ENCODE measurements around the gene MAP3K9. TPM values are rescaled to one million over a fixed set of nuclear protein-coding genes. Genes with fewer than 3 reads are reported as not detected.

MAP3K9 gene
- total and polyA plus RNA-seq, 2 donors (not counting 3 experiments of a cell fraction or from before 2014, with no cell fraction given): 0.06 to 0.11 TPM

GRCh38 chr14:70735043-70735442, 74.3 kb downstream of the MAP3K9 start:
- Histone ChIP-seq H3K27me3 (ENCODE audit: control insufficient read depth in 2 of 2, insufficient read depth in 2 of 2, low read length in 2 of 2) (no peaks in the 10 kb centered on the region), H3K36me3 (ENCODE audit: control insufficient read depth in 2 of 2, extremely low read depth in 1 of 2, insufficient read depth in 2 of 2, low read length in 2 of 2) (no peaks in the 10 kb centered on the region), H4K20me1 (replicated peaks; ENCODE audit: control insufficient read depth, extremely low read depth, insufficient read depth, low read length) (no peaks in the 10 kb centered on the region), H3K4me2 (ENCODE audit: insufficient read depth, low read length) (no peak overlapping the region), H2AFZ (ENCODE audit: low read depth, low read length) (no peak overlapping the region), H3K4me1 (ENCODE audit: control insufficient read depth, extremely low read depth, insufficient read depth, low read length) (no peaks in the 10 kb centered on the region), H3K27ac (ENCODE audit: insufficient read depth, low read depth, low read length) (no peak overlapping the region), H3K4me3 (replicated peaks in 1 of 3; ENCODE audit: insufficient read depth in 1 of 3, low read depth in 1 of 3, low read length in 3 of 3) (no peak overlapping the region), H3K9me3 (replicated peaks; ENCODE audit: control insufficient read depth, insufficient read depth, low read length) (no peaks in the 10 kb centered on the region), H3K9ac (replicated peaks; ENCODE audit: extremely low read depth, insufficient read depth, low read length) (no peak overlapping the region), H3K9me1 (replicated peaks; ENCODE audit: control insufficient read depth, extremely low read depth, insufficient read depth, low read length) (no peaks in the 10 kb centered on the region), H3K79me2 (ENCODE audit: control insufficient read depth, insufficient read depth, low read length) (no peaks in the 10 kb centered on the region)
- no peak for DNase-seq (ENCODE audit: low read depth, low spot score)
- CTCF ChIA-PET: no interaction called here
- FAIRE-seq: no peak
- intact Hi-C loops (cut with micrococcal nuclease) (no loop called here), dilution Hi-C loops (cut with MboI; ENCODE audit: extremely low pct_ligation_motif_present, low sequenced_read_pairs) (no loop called here)
- POLR2A ChIA-PET: no interaction called here
- BruUV-seq (replicated peaks): no TSS peak
- TF ChIP-seq, protein P1, sequence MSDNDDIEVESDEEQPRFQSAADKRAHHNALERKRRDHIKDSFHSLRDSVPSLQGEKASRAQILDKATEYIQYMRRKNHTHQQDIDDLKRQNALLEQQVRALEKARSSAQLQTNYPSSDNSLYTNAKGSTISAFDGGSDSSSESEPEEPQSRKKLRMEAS (IDR thresholded peaks at IDR 0.05; ENCODE audit: insufficient read depth, insufficient read length): no peak

DNA sequence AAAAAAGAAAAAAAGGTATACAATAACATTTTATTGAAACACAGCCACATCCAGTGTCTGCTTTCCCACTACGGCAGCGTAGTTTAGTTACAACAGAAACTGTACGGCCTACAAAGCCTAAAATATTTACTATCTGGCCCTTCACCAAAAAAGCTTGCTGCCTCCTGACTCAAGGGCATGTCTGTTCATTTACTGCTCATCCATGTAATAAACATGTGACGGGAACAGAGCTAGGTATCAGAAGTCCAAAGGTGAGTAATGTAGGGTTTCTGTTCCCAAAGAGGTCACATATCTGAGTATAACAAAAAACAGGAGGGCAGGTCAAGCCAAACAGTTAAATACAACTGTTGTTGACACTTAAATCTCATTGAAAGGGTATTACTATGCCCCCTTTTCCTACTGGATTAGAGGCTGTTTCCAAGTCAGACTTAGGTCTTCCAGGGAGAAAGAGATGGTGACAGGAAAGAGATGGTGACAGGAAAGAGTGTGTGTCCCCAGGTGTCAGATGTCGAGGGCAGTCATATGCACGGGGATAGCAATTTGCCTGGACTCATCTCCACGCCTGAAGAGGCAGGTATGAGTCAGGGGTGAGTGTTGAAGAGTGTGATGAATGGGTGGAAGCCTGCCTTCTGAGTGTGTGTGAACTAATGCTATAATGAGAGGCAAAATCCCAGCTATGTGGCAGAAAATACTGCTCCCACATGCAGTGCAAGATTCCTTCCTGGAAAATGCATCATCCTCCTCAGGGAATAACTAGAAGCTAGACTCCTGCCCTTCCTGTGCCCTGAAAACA, 77.7 kb downstream of the MAP3K9 start:
- H3K79me2 ChIP-seq (ENCODE audit: control insufficient read depth, insufficient read depth, low read length): no peaks in the 10 kb centered on the region
- no TSS peak for BruUV-seq (replicated peaks)
- ChIA-PET CTCF (no interaction called here), POLR2A (no interaction called here)
- H3K9me1 ChIP-seq (replicated peaks; ENCODE audit: control insufficient read depth, extremely low read depth, insufficient read depth, low read length): no peaks in the 10 kb centered on the region
- dilution Hi-C loops (cut with MboI; ENCODE audit: extremely low pct_ligation_motif_present, low sequenced_read_pairs): no loop called here
- no peak overlapping the region for H3K9ac ChIP-seq (replicated peaks; ENCODE audit: extremely low read depth, insufficient read depth, low read length)
- no peaks in the 10 kb centered on the region for H3K4me1 ChIP-seq (ENCODE audit: control insufficient read depth, extremely low read depth, insufficient read depth, low read length)
- H3K4me3 ChIP-seq (replicated peaks in 1 of 3; ENCODE audit: insufficient read depth in 1 of 3, low read depth in 1 of 3, low read length in 3 of 3): no peak overlapping the region
- no peaks in the 10 kb centered on the region for H3K36me3 ChIP-seq (ENCODE audit: control insufficient read depth in 2 of 2, extremely low read depth in 1 of 2, insufficient read depth in 2 of 2, low read length in 2 of 2)
- no peaks in the 10 kb centered on the region for H4K20me1 ChIP-seq (replicated peaks; ENCODE audit: control insufficient read depth, extremely low read depth, insufficient read depth, low read length)
- DNase-seq (ENCODE audit: low read depth, low spot score) (no peak), FAIRE-seq (no peak)
- H2AFZ ChIP-seq (ENCODE audit: low read depth, low read length): no peak overlapping the region
- H3K27ac ChIP-seq (ENCODE audit: insufficient read depth, low read depth, low read length): no peak overlapping the region
- intact Hi-C loops (cut with micrococcal nuclease): no loop called here
- no peaks in the 10 kb centered on the region for H3K27me3 ChIP-seq (ENCODE audit: control insufficient read depth in 2 of 2, insufficient read depth in 2 of 2, low read length in 2 of 2)
- no peak overlapping the region for H3K4me2 ChIP-seq (ENCODE audit: insufficient read depth, low read length)
- no peaks in the 10 kb centered on the region for H3K9me3 ChIP-seq (replicated peaks; ENCODE audit: control insufficient read depth, insufficient read depth, low read length)
- no peak for TF ChIP-seq FOS (IDR thresholded peaks at IDR 0.05; ENCODE audit: borderline replicate concordance, insufficient read depth, low read length)
- TF ChIP-seq GATA2 (IDR thresholded peaks at IDR 0.05; ENCODE audit: insufficient read depth, insufficient read length, low read depth, low read length): no peak
- TF ChIP-seq, protein P1 (IDR thresholded peaks at IDR 0.05; ENCODE audit: insufficient read depth, insufficient read length): no peak
- TF ChIP-seq POLR2A (IDR thresholded peaks at IDR 0.05; ENCODE audit: low read depth, low read length): no peak
- TF ChIP-seq, protein P2, sequence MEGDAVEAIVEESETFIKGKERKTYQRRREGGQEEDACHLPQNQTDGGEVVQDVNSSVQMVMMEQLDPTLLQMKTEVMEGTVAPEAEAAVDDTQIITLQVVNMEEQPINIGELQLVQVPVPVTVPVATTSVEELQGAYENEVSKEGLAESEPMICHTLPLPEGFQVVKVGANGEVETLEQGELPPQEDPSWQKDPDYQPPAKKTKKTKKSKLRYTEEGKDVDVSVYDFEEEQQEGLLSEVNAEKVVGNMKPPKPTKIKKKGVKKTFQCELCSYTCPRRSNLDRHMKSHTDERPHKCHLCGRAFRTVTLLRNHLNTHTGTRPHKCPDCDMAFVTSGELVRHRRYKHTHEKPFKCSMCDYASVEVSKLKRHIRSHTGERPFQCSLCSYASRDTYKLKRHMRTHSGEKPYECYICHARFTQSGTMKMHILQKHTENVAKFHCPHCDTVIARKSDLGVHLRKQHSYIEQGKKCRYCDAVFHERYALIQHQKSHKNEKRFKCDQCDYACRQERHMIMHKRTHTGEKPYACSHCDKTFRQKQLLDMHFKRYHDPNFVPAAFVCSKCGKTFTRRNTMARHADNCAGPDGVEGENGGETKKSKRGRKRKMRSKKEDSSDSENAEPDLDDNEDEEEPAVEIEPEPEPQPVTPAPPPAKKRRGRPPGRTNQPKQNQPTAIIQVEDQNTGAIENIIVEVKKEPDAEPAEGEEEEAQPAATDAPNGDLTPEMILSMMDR (IDR thresholded peaks at IDR 0.05; ENCODE audit: extremely low read depth in 1 of 2, insufficient read depth in 1 of 2, low read depth in 1 of 2, low read length in 2 of 2): no peak
- TF ChIP-seq JUN (IDR thresholded peaks at IDR 0.05; ENCODE audit: borderline replicate concordance, insufficient read depth, insufficient read length, low read depth): no peak
- no peak for TF ChIP-seq POLR2AphosphoS5 (IDR thresholded peaks at IDR 0.05; ENCODE audit: insufficient read depth, low read depth, low read length)
- TF ChIP-seq EZH2 (IDR thresholded peaks at IDR 0.05; ENCODE audit: borderline replicate concordance, low read depth, low read length, severe bottlenecking): no peak
